Activated CD8-positive, alpha-beta memory T cell treated with anti-CD3 and anti-CD28 coated beads, Interleukin-2, amount 50 U/mL, for 24 hours (primary cell): ENCODE data around the gene PLXNB3.
"Not testable (repeated sequence)": the region's sequence is repeated elsewhere in the genome, so short reads cannot be mapped to it uniquely, and the experiment has no call there.

ENCODE experiments used
- DNase-seq: peaks from one replicate; pipeline ENCODE4 v3.0.0-alpha.2; 2020; ENCODE audit errors: extremely low read depth

PLXNB3 gene

GRCh38 chrX:153814591-153815315 lies 50.7 kb downstream of the PLXNB3 start:
- no peak for DNase-seq

- no peak for DNase-seq
Observed at GRCh38 chrX:153816831-153817690, 53.0 kb downstream of the PLXNB3 start.

- DNase-seq = not testable (repeated sequence)
Observed at GRCh38 chrX:153818064-153818463, 54.0 kb downstream of the PLXNB3 start.

- DNase-seq = no peak
Observed at GRCh38 chrX:153818571-153819383, 54.7 kb downstream of the PLXNB3 start.

GRCh38 chrX:153819384-153820040 lies 55.5 kb downstream of the PLXNB3 start:
- DNase-seq = no peak

GRCh38 chrX:153820601-153821000 lies 56.6 kb downstream of the PLXNB3 start:
- DNase-seq = no peak

- DNase-seq = no peak
Observed at GRCh38 chrX:153821066-153821465, 57.0 kb downstream of the PLXNB3 start.

- no peak for DNase-seq
Observed at GRCh38 chrX:153824348-153824747, 60.3 kb downstream of the PLXNB3 start.

GRCh38 chrX:153825042-153825441 lies 61.0 kb downstream of the PLXNB3 start:
- DNase-seq = no peak
